GM12878 (cell line): ENCODE data around the gene GKN2.

ENCODE experiments used
- ESRRA ChIP-seq: IDR thresholded peaks from 2 replicates; pipeline ENCODE4 v1.6.1; 2012; ENCODE audit warnings: mild to moderate bottlenecking, low read length, improper control_type of control experiment
- POLR2AphosphoS5 ChIP-seq: IDR thresholded peaks from 2 replicates; pipeline ENCODE4 v1.6.1; 2011; ENCODE audit warnings: mild to moderate bottlenecking, low read length, inconsistent platforms

GRCh38 chr2:68915393-68915792 lies 37.3 kb downstream of the GKN2 start:
- TF ChIP-seq ESRRA (no peak), POLR2AphosphoS5 (no peak)
